ENCODE measurements around the gene NR2C2.
"Not testable (repeated sequence)": the region's sequence is repeated elsewhere in the genome, so short reads cannot be mapped to it uniquely, and the experiment has no call there.

NR2C2 gene

GRCh38 chr3:14962762-14963161 lies 15.4 kb downstream of the NR2C2 start:
- peak; percentile 1 for DNase-seq

- no peak for DNase-seq
Observed at GRCh38 chr3:14967285-14967684, 19.9 kb downstream of the NR2C2 start.

GRCh38 chr3:14969671-14970070 lies 22.3 kb downstream of the NR2C2 start:
- no peak for DNase-seq

GRCh38 chr3:14976317-14976716 lies 28.9 kb downstream of the NR2C2 start:
- no peak for DNase-seq

GRCh38 chr3:14980689-14981088 lies 33.3 kb downstream of the NR2C2 start:
- no peak for DNase-seq

- DNase-seq = no peak
Observed at GRCh38 chr3:14984581-14985113, 37.3 kb downstream of the NR2C2 start.

- DNase-seq = no peak
Observed at GRCh38 chr3:14988988-14989394, 41.6 kb downstream of the NR2C2 start.

GRCh38 chr3:14989943-14990779 lies 42.8 kb downstream of the NR2C2 start:
- no peak for DNase-seq

- no peak for DNase-seq
Observed at GRCh38 chr3:14990780-14991148, 43.4 kb downstream of the NR2C2 start.

- no peak for DNase-seq
Observed at GRCh38 chr3:14991151-14991742, 43.9 kb downstream of the NR2C2 start.

GRCh38 chr3:14991818-14992612 lies 44.6 kb downstream of the NR2C2 start:
- no peak for DNase-seq

GRCh38 chr3:14997941-14998340 lies 50.6 kb downstream of the NR2C2 start:
- DNase-seq = no peak

- not testable (repeated sequence) for DNase-seq
Observed at GRCh38 chr3:14999182-14999581, 51.8 kb downstream of the NR2C2 start.

- DNase-seq = no peak
Observed at GRCh38 chr3:15007681-15008141, 60.3 kb downstream of the NR2C2 start.

GRCh38 chr3:15009167-15009566 lies 61.8 kb downstream of the NR2C2 start:
- DNase-seq = no peak

GRCh38 chr3:15010664-15011063 lies 63.3 kb downstream of the NR2C2 start:
- DNase-seq = no peak

GRCh38 chr3:15011174-15011573 lies 63.8 kb downstream of the NR2C2 start:
- no peak for DNase-seq

- no peak for DNase-seq
Observed at GRCh38 chr3:15014606-15015328, 67.4 kb downstream of the NR2C2 start.

- DNase-seq = no peak
Observed at GRCh38 chr3:15015456-15015855, 68.1 kb downstream of the NR2C2 start.

GRCh38 chr3:15017191-15017590 lies 69.8 kb downstream of the NR2C2 start:
- DNase-seq = no peak

GRCh38 chr3:15023249-15023648 lies 75.9 kb downstream of the NR2C2 start:
- DNase-seq = no peak

- DNase-seq = no peak
Observed at GRCh38 chr3:15023719-15024118, 76.3 kb downstream of the NR2C2 start.

GRCh38 chr3:15029625-15030024 lies 82.2 kb downstream of the NR2C2 start:
- no peak for DNase-seq
